ENCODE data around the gene LIMCH1. TPM values are rescaled to one million over a fixed set of nuclear protein-coding genes. Genes with fewer than 3 reads are reported as not detected.
A peak's percentile ranks its signal among the peaks of the same experiment; 100 is the strongest.

LIMCH1 gene
- total and polyA plus RNA-seq, 7 donors = 0.46 to 26.0 (median 6.7) TPM

- Histone ChIP-seq H3K36me3 (no peaks in the 10 kb centered on the region), H3K4me3 (no peak overlapping the region), H3K9me3 (no peaks in the 10 kb centered on the region), H3K27me3 (no peaks in the 10 kb centered on the region), H3K27ac (no peak overlapping the region), H3K4me1 (peaks cover 0 to 26% (median 14%) of the 10 kb centered on the region in 4 donors)
- intact Hi-C loops (cut with DNase I) = no loop called here
- 83 to 89% methylated on average over 3 of the region's 3 CpGs for WGBS, 2 donors
- no peak for TF ChIP-seq POLR2AphosphoS5 (IDR thresholded peaks at IDR 0.05)
- DNase-seq = no peak
These were observed 4.3 kb upstream of the LIMCH1 start for GRCh38 chr4:41533680-41534079.

GRCh38 chr4:41534404-41534803 lies 3.6 kb upstream of the LIMCH1 start:
- Histone ChIP-seq H3K27ac (no peak overlapping the region), H3K36me3 (no peaks in the 10 kb centered on the region), H3K27me3 (no peaks in the 10 kb centered on the region), H3K9me3 (no peaks in the 10 kb centered on the region), H3K4me3 (no peak overlapping the region), H3K4me1 (peaks cover 0 to 32% (median 20%) of the 10 kb centered on the region in 4 donors)
- intact Hi-C loops (cut with DNase I) = no loop called here
- no peak for DNase-seq
- TF ChIP-seq POLR2AphosphoS5 (IDR thresholded peaks at IDR 0.05) = no peak
- no peak for TF ChIP-seq CTCF (IDR thresholded peaks at IDR 0.05)

GRCh38 chr4:41535911-41536371 lies 2.0 kb upstream of the LIMCH1 start:
- no peak for TF ChIP-seq POLR2A (IDR thresholded peaks at IDR 0.05)
- TF ChIP-seq POLR2AphosphoS5 (IDR thresholded peaks at IDR 0.05) = peak in 1 of 4 donors; percentile 9
- no peak for DNase-seq
- Histone ChIP-seq H3K27me3 (no peaks in the 10 kb centered on the region), H3K4me3 (no peak overlapping the region), H3K9me3 (no peaks in the 10 kb centered on the region), H3K4me1 (peaks cover 0 to 37% (median 27%) of the 10 kb centered on the region in 4 donors), H3K36me3 (no peaks in the 10 kb centered on the region), H3K27ac (peak overlapping the region in 3 of 4 donors; percentile 15 to 48 (median 39))
- intact Hi-C loops (cut with DNase I) = loop anchor here (5.0 kb wide), 1 partner anchor 174 kb away; no protein-coding TSS in a partner anchor
- 10 to 30% methylated on average over 6 of the region's 6 CpGs for WGBS, 2 donors

GRCh38 chr4:41537292-41537890 lies 566 bp upstream of the LIMCH1 start:
- intact Hi-C loops (cut with DNase I) = loop anchor here (5.0 kb wide), 1 partner anchor 175 kb away; no protein-coding TSS in a partner anchor
- peaks cover 0 to 50% (median 35%) of the 10 kb centered on the region in 4 donors for H3K4me1 ChIP-seq
- H3K27ac ChIP-seq = peak overlapping the region in 3 of 4 donors; percentile 74 to 79 (median 79)
- H3K4me3 ChIP-seq = no peak overlapping the region
- 74 to 94% methylated on average over 1 of the region's 1 CpG for WGBS, 2 donors
- H3K27me3 ChIP-seq = no peaks in the 10 kb centered on the region
- TF ChIP-seq CTCF (IDR thresholded peaks at IDR 0.05) = no peak
- TF ChIP-seq EP300 (IDR thresholded peaks at IDR 0.05) = no peak
- no peak for TF ChIP-seq POLR2A (IDR thresholded peaks at IDR 0.05)
- TF ChIP-seq POLR2AphosphoS5 (IDR thresholded peaks at IDR 0.05) = no peak
- no peak for DNase-seq
- no peaks in the 10 kb centered on the region for H3K36me3 ChIP-seq
- H3K9me3 ChIP-seq = no peaks in the 10 kb centered on the region

GRCh38 chr4:41538887-41539498 lies 1.0 kb downstream of the LIMCH1 start:
- Histone ChIP-seq H3K36me3 (no peaks in the 10 kb centered on the region), H3K4me3 (peak overlapping the region in 3 of 4 donors; percentile 8 to 22 (median 12)), H3K9me3 (no peaks in the 10 kb centered on the region), H3K27me3 (no peaks in the 10 kb centered on the region), H3K4me1 (peaks cover 0 to 50% (median 35%) of the 10 kb centered on the region in 4 donors), H3K27ac (peak overlapping the region; percentile 59 to 79 (median 76))
- DNase-seq = no peak
- peak in 2 of 4 donors; percentile 21 to 33 for TF ChIP-seq POLR2AphosphoS5 (IDR thresholded peaks at IDR 0.05)
- no peak for TF ChIP-seq POLR2A (IDR thresholded peaks at IDR 0.05)
- intact Hi-C loops (cut with DNase I) = loop anchor here (5.0 kb wide), 1 partner anchor 177 kb away; no protein-coding TSS in a partner anchor
- WGBS, 2 donors = 36 to 68% methylated on average over 12 of the region's 12 CpGs

GRCh38 chr4:41539711-41540110 lies 1.8 kb downstream of the LIMCH1 start:
- peak overlapping the region in 3 of 4 donors; percentile 74 to 79 (median 79) for H3K27ac ChIP-seq
- no peak for DNase-seq
- peaks cover 0 to 50% (median 35%) of the 10 kb centered on the region in 4 donors for H3K4me1 ChIP-seq
- no peaks in the 10 kb centered on the region for H3K27me3 ChIP-seq
- intact Hi-C loops (cut with DNase I) = loop anchor here (5.0 kb wide), 2 partner anchors 103 to 177 kb away; no protein-coding TSS in a partner anchor
- no peaks in the 10 kb centered on the region for H3K36me3 ChIP-seq
- no peaks in the 10 kb centered on the region for H3K9me3 ChIP-seq
- H3K4me3 ChIP-seq = no peak overlapping the region
- TF ChIP-seq POLR2AphosphoS5 (IDR thresholded peaks at IDR 0.05) (no peak), CTCF (IDR thresholded peaks at IDR 0.05) (no peak), EP300 (IDR thresholded peaks at IDR 0.05) (no peak), POLR2A (IDR thresholded peaks at IDR 0.05) (no peak)
